Upper lobe of left lung (tissue), 6 donors: ENCODE results near the gene SLC19A1. TPM values are rescaled to one million over a fixed set of nuclear protein-coding genes. Genes with fewer than 3 reads are reported as not detected.

ENCODE experiments used
- ATAC-seq, 2 donors: fragments of 200-7000 bp; cut with Tn5 transposase; one replicate each; pipeline ENCODE4 v1.9.1; 2022; ENCODE audit warnings: mild to moderate bottlenecking in 2 of 2, moderate library complexity in 2 of 2; ENCODE audit not compliant: low FRiP score in 2 of 2
- DNase-seq, 2 donors: peaks; one replicate each; pipeline ENCODE4 v3.0.0-alpha.2; 2019 to 2020
- H3K27ac ChIP-seq, 4 donors: fragments of 200-600 bp; sonication (generic); one replicate each; pipeline ENCODE4 v1.5.1; 2016 to 2019
- H3K27me3 ChIP-seq, 4 donors: fragments of 200-600 bp; sonication (generic); one replicate each; pipeline ENCODE4 v1.5.1; 2017 to 2019
- H3K36me3 ChIP-seq, 4 donors: fragments of 200-600 bp; sonication (generic); one replicate each; pipeline ENCODE4 v1.5.1; 2016 to 2019
- H3K4me1 ChIP-seq, 4 donors: fragments of 200-600 bp; sonication (generic); one replicate each; pipeline ENCODE4 v1.5.1; 2018 to 2019
- H3K4me3 ChIP-seq, 4 donors: fragments of 200-600 bp; sonication (generic); one replicate each; pipeline ENCODE4 v1.5.1; 2017 to 2019; ENCODE audit warnings: mild to moderate bottlenecking in 2 of 4, moderate library complexity in 1 of 4
- H3K9me3 ChIP-seq, 4 donors: fragments of 200-600 bp; sonication (generic); one replicate each; pipeline ENCODE4 v1.5.1; 2018 to 2019
- CTCF ChIP-seq, 6 experiments: fragments of 450-650 bp in 4 of 6; fragments of 200-600 bp in 2 of 6; sonication (generic) in 2 of 6; IDR thresholded peaks; one replicate each; pipeline ENCODE4 v1.5.1; 2016 to 2019; ENCODE audit warnings: antibody characterized with exemption in 6 of 6
- EP300 ChIP-seq, 4 donors: sonication (generic); formaldehyde crosslinking; IDR thresholded peaks; one replicate each; pipeline ENCODE4 v1.5.1; 2017; ENCODE audit warnings: antibody characterized with exemption in 4 of 4, control low read depth in 2 of 4
- POLR2A ChIP-seq, 4 donors: fragments of 450-650 bp; IDR thresholded peaks; one replicate each; pipeline ENCODE4 v1.5.1; 2016 to 2017; ENCODE audit warnings: antibody characterized with exemption in 4 of 4, mild to moderate bottlenecking in 2 of 4
- POLR2AphosphoS5 ChIP-seq, 2 donors: sonication (generic); formaldehyde crosslinking; IDR thresholded peaks; one replicate each; pipeline ENCODE4 v1.5.1; 2017; ENCODE audit warnings: antibody characterized with exemption in 2 of 2
- WGBS, 2 donors: methylation state at CpG; one replicate each; pipeline ENCODE4 v1.1.5; 2017 to 2018; 5-methylcytosine and 5-hydroxymethylcytosine counted together
- total RNA-seq, 6 donors: library from RNA; depleted of rRNA in 4 of 6; stranded (reverse); fragments of >200 nt in 4 of 6; gene quantifications; one replicate each; pipeline versions ENCODE4 v1.1.0 to v1.2.1, GENCODE V29; 2016 to 2021
- donor health status: DM: no; HTN: no; CAD: no; lungs with moderate emphysema.
- donor health status: DM: no; HTN: yes; CAD: no; lungs with severe emphysema.

SLC19A1 gene
- total RNA-seq, 6 donors from 2014 or later, result 36.4 to 75.6 (median 49.9) TPM

DNA sequence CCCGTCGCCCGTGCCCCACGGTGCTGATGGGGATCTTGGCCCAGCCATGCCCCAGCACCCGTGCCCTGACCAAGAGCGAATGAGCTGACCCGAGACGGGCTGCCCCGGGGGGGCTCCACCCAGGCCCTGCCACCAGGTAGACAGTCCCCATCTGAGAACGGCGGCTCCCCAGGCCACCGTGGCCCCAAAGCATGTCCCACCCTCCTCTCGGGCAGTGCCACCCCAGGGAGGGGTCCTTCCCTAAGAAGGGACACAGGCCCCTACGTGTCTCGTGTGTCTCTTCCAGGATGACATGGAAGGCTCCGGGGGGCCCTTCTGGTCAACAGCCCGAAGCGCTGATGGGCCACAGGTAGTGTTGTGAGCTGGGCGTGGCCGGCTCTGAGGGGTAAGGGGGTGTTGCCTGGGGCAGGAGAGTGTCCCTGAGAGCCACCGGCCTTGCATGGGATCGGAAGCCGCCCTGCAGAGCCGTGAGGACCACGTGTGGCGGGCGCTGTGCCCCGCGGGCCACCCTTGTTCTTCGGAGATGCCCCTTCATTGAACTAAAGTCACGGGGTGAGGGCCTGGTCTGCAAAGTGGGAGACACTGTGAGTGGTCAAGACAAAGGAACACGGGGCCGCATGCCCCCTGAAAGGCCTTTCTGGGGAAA is 55.0 kb downstream of the SLC19A1 start:
- WGBS, 2 donors, result 96 to 97% methylated on average over 29 to 30 of the region's 33 CpGs

GRCh38 chr21:45486443-45487160 is 55.6 kb downstream of the SLC19A1 start:
- Histone ChIP-seq H3K27ac (no peak overlapping the region), H3K27me3 (no peaks in the 10 kb centered on the region), H3K9me3 (no peaks in the 10 kb centered on the region), H3K4me1 (peaks cover 0 to 12% (median 0%) of the 10 kb centered on the region in 4 donors), H3K4me3 (no peak overlapping the region), H3K36me3 (peaks cover 0 to 18% (median 6%) of the 10 kb centered on the region in 4 donors)
- 87 to 94% methylated on average over 26 to 28 of the region's 29 CpGs for WGBS, 2 donors
- TF ChIP-seq EP300 (IDR thresholded peaks at IDR 0.05) (no peak), POLR2AphosphoS5 (IDR thresholded peaks at IDR 0.05) (no peak), CTCF (IDR thresholded peaks at IDR 0.05) (no peak), POLR2A (IDR thresholded peaks at IDR 0.05) (no peak)
- DNase-seq (peak in 1 of 2 donors; percentile 76), ATAC-seq (no peak)

More for the DNA sequence above, 55.0 kb downstream of the SLC19A1 start:
- Histone ChIP-seq H3K27ac (no peak overlapping the region), H3K27me3 (no peaks in the 10 kb centered on the region), H3K36me3 (peaks cover 0 to 16% (median 7%) of the 10 kb centered on the region in 4 donors), H3K4me1 (peaks cover 0 to 12% (median 0%) of the 10 kb centered on the region in 4 donors), H3K9me3 (no peaks in the 10 kb centered on the region), H3K4me3 (no peak overlapping the region)
- peak in 1 of 2 donors; percentile 71 for DNase-seq
- no peak for TF ChIP-seq POLR2A (IDR thresholded peaks at IDR 0.05)
- no peak for TF ChIP-seq POLR2AphosphoS5 (IDR thresholded peaks at IDR 0.05)
- no peak for TF ChIP-seq CTCF (IDR thresholded peaks at IDR 0.05)
- TF ChIP-seq EP300 (IDR thresholded peaks at IDR 0.05), result no peak
- no peak for ATAC-seq

DNA sequence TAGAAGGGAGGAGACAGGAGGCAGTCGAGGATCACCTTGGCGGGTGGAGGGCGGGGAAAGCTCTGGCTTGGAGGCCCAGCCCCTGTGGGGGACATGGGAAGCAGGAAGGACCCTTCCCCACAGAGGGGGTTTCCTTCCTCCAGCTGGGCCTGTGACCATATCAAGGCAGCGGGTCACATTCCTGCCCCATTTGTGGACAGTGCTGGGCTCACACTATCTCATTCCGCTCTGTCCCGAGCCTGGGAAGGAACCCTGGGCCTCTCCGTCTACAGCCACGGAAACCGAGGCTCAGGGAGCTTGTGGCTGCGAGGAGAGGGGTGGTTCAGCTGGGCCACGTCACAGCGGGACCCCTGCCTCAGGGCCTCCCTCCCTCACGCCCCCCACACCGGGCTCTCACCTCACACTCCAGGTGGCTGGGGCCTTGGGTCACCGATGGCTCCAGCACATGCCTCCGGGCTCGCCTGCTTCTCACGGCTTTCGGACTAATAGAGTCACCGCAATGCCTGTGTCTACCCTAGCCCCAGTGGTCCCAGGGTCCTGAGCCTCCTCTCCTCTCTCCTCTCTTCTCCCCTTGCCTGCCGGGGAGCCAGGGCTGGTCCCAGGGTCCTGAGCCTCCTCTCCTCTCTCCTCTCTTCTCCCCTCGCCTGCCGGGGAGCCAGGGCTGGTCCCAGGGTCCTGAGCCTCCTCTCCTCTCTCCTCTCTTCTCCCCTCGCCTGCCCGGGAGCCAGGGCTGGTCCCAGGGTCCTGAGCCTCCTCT is 56.4 kb downstream of the SLC19A1 start:
- Histone ChIP-seq H3K36me3 (peaks cover 0 to 16% (median 6%) of the 10 kb centered on the region in 4 donors), H3K4me1 (peaks cover 0 to 12% (median 0%) of the 10 kb centered on the region in 4 donors), H3K27me3 (no peaks in the 10 kb centered on the region), H3K27ac (no peak overlapping the region), H3K9me3 (no peaks in the 10 kb centered on the region), H3K4me3 (no peak overlapping the region)
- ATAC-seq (no peak), DNase-seq (peak in 1 of 2 donors; percentile 62)
- TF ChIP-seq POLR2AphosphoS5 (IDR thresholded peaks at IDR 0.05) (no peak), POLR2A (IDR thresholded peaks at IDR 0.05) (no peak), CTCF (IDR thresholded peaks at IDR 0.05) (no peak), EP300 (IDR thresholded peaks at IDR 0.05) (no peak)
- 91% methylated on average over 22 to 24 of the region's 25 CpGs for WGBS, 2 donors

DNA sequence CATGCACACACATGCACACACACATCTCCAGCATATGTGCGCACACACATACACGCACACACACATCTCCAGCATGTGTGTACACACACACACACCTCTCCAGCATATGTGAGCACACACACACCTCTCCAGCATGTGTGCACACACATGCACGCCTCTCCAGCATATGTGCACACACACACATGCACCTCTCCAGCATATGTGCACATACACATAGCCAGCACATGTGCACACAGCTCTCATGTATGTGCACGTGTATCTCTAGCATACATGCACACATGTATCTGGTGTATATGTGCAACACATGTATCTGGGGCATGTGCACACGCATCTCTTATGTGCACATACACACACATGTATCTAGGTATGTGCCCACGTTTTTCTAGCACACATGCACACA is 57.9 kb downstream of the SLC19A1 start:
- no peak overlapping the region for H3K4me3 ChIP-seq
- peaks cover 0 to 12% (median 0%) of the 10 kb centered on the region in 4 donors for H3K4me1 ChIP-seq
- ATAC-seq, result no peak
- no peak for TF ChIP-seq EP300 (IDR thresholded peaks at IDR 0.05)
- no peak for TF ChIP-seq POLR2A (IDR thresholded peaks at IDR 0.05)
- no peak for TF ChIP-seq CTCF (IDR thresholded peaks at IDR 0.05)
- TF ChIP-seq POLR2AphosphoS5 (IDR thresholded peaks at IDR 0.05), result no peak
- peaks cover 0 to 18% (median 8%) of the 10 kb centered on the region in 4 donors for H3K36me3 ChIP-seq
- WGBS, 2 donors, result 93 to 95% methylated on average over 6 of the region's 6 CpGs
- H3K27me3 ChIP-seq, result no peaks in the 10 kb centered on the region
- DNase-seq, result no peak
- H3K27ac ChIP-seq, result no peak overlapping the region
- H3K9me3 ChIP-seq, result no peaks in the 10 kb centered on the region
